NCI-H146 treated with DMSO at 0.1 percent for 48 hours (cell line): ENCODE measurements around the gene FAM135A.

Experiments used
- DNase-seq: peaks from one replicate; lab custom pipeline; 2025; ENCODE audit not compliant: unreplicated experiment; lab: John Stamatoyannopoulos, UW

The FAM135A gene

DNA sequence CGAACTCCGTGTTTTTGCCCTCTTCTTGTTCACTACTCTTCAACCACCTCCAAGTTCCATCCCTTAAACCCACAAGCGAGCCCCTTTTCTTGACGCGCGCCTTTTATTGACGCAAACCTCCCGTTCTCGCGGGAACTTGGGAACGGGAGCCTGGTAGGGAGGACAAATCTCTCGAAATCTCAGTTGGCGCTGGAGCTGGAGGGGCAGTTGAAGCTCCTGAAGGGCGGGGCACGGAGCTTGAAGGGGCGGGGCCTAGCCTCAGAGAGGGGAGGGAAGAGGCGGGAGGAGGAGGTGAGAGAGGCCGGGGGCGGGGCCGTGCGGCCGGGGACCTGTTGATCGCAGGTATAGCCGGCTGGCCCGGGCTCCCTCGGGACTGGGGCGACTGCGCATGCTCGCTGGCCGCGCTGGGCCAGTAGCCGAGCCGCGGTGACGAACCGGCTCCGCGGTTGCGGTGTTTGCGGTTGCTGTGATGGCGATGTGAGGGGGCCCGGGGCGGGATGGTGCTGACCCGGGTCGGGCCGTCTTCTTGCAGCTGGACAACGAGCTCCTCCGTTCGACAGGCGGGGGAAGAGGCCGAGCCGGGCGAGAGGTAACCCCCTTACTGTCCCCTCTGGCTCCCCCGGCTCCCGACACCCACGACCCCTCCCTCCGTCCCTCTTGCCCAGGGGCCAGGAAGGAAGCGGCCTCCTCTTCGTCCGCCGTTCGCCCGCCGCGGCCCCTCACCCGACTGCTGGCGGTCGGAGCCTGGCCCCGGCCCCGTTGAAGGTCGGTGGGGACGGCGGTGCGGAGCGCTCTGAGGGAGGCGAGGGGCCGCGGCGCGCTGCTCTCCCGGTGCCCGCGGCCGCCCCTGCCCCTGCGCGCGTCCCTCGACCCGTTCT, at the start of gene FAM135A:
FAM135A (plus strand) TSS at position 395 of the 878 bp plus-strand sequence. CDS start 14,835 bp downstream, outside the sequence.
- DNase-seq: peak; percentile 97

DNA sequence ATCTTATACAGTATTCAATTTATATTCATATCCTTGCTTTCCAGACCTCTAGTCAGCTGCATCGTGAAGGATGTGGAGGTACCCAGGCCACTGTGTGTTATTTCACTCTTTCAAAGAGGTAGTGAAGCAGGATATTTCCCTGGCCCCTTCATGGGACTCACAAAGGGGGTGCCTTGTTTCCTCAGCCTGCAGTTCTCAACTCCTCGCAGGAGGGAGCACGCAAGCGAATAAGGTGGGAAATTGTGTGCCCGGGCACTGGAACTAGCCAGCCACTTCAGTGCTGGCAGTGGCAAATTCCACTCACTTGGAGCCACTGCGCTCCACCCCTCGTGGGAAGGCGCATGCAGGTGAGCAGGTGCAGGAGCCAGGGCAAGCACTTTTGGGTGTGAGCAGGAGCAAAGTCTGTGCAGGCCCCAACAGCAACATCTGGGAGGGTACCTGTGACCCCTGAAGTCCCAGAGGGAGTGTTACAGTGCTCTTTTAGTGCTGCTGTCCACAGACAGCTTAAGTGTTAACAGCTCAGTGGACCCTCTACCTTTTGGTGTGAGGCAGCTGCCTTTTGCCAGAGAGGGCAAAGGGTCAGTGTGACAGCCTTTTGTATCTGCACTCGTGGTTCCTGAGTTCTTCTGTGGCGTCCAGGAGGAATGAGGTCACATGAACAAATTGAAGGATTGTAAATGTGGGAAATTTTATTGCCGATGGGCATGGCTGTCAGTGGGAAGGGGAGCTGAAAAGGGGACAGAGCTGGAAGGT, 49.4 kb upstream of the FAM135A start:
- no peak for DNase-seq

DNA sequence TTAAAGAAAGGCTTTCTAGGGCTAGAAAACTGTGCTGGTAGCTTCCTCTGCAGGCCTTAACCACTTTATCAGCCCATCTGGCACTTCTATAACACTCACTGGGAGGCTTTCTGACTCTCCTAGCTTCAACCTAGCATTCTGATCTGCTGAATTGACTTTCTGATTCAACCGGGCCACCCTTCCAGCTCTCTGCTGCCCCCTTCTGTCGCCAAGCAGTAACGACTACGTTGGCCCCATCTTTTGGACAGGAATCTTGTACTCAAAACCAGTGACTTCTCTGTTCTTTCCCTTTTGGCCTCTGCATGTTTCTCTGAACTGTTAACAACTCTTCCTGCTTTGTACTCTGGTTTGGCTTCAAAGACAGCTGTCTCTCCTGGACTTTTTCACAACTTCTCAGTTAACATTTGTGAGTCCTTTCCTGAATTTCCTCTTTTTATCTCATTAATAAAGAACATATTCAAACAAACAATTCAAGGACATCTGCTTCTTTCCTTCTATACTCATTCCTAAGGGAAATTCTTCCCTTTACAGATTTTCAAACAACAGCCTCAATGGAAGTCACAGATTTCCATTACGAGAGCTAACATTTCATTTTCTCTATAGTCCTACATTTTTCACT, 43.9 kb upstream of the FAM135A start:
- peak; percentile 44 for DNase-seq

DNA sequence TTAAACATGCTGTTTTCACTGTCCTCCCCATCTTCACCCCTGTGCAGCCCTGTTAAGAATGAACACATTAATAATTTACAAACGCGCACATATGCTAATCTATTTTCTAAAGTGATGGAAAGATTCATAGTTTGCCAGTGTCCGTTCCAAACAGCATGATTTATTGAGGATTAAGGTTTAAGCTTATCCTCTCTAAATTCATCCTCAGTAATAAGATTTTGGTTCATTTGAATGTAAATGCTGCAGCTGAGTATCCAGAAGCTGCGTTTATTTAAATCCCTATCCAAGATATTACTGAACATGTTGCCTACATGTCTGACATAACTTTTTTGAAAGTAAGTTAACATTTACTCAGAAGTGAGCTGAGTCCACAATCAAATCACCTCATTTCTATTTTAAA, 42.8 kb upstream of the FAM135A start:
- no peak for DNase-seq

DNA sequence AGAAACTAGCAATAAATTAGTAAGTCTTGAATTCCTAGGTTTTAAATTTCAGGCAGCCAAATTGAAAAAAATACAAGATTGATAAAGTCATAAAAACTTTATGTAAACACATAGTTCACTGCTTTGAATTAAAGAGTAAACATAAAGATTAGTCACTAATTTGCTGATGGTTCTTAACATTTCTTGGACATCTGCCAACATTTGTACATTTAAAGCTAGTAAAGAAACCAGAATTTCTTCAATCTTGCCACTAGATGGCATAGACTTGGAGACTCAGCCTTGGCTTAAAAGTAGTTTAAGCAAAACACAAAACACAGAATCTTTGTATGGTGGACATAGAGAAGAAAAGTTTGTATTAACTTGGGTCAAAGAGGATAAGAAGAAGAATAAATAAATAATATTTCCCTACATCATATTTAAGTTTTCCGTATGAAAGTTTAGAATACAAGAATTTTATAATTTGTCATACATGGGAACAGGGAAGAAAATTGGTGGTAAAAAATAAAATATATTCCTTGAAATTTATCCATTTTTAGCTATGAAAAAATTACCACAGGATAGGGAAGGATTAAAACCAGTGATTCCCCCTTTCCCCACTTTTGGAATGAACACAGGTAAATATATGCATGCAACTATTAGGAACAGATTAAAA, 41.7 kb upstream of the FAM135A start:
- peak; percentile 78 for DNase-seq

DNA sequence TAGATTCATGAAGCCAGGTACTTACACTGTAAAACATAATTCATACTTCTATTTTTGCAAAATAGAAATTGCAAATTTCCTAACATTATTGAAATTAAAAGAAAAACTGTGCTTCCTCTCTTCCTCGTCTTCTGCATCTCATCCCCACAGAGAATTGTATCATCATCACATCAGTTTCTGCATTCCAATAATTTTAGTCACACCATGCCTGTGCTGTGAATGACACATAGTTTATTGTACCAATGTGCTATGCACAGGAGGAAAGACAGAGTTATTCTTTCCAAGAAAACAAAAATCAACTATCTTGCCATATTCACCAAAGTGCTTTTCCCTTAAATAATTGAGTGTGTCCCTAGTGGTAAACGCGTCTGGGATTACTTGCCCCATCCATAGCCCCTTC, 38.1 kb upstream of the FAM135A start:
- no peak for DNase-seq

DNA sequence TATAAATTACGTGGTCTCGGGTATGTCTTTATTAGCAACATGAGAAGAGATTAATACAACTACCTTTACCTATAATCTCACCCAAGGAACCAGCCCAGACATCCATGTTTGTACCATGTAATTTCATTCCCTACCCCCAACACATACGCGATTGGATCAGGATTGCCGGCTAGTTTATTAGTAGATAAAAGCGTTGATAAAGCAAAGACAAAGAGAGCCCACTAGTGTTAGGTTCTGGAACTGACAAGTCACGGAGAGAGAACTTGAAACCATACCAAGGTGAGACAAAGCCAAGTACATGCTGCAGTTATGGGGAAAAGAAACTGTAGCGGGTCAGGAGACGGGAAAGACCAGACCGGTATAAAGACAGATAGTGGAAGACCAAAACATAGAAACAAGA, 37.4 kb upstream of the FAM135A start:
- no peak for DNase-seq

DNA sequence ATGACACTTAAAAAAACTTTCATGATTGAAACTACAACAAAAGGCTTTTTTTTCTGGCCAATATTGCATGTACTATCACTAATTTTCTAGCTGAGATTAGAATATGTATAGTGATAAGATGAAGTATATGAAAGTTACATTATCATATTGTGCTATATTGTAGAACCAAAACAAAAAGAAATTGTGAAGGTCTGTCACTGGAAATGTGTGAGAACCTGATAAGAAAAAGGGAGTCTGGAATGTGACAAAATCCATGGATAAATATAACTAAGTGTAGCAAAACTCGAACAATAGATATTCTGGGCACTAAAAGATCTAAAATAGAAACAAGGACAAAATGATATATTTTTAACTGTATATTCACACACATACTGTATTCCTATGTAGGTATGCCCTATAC, 36.7 kb upstream of the FAM135A start:
- DNase-seq: no peak

DNA sequence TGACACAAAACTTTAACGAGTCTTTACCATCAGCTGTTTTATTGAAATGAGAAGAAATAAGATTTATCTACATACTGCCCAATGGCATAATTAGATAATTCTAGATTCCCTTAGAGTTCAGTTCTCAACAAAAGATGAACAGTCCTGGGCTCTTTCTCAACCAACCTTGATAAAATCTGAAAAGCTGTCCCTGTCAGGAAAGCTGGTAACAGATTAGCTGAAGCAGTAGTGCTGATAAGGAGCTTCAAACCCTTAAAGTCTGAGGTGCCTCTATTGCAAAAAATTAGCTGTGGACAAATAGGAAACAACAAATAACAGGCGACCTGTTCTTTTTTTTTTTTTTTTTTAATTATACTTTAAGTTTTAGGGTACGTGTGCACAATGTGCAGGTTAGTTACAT, 35.9 kb upstream of the FAM135A start:
- no peak for DNase-seq

DNA sequence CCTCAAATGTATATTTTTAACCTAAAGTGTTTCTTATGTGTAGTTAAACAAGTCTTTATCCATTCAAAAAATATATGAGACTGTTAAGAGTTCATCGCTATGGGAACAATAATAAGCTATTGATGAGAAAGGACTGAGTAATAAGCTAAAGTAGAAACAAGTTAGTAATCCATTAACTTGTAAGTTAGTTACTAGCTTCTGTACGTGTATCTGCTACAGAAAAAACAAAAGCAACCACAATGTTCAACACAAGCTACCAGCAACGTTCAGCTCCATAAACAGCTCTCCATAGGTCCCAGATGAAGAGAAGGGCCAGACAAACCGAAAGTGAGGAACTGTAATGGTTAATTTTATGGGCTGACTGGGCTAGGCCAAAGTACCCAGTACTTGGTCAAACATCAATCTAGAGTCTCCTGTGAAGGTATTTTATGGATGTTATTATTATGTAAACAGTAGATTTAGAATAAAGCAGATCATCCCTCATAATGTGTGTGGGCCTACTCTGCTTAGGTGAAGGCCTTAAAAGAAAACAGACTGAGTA, 33.8 kb upstream of the FAM135A start:
- no peak for DNase-seq

DNA sequence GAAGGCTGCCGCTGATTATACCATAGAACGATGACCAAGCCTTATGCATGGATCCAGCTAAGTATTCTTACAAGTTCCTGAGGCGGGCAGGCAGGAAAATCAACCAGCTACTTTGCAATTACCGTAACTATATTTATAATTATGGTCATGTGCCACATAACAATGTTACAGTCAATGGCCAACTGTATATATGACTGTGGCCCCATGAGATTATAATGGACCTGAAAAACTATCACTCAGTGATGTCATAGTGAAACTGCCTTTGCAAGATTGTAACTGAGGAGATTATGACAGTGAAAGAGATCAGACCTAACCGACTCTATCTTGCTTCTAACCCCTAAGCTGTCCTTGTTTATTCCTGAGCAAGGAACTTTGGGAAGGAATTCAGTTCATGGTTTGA, 33.1 kb upstream of the FAM135A start:
- DNase-seq: no peak

DNA sequence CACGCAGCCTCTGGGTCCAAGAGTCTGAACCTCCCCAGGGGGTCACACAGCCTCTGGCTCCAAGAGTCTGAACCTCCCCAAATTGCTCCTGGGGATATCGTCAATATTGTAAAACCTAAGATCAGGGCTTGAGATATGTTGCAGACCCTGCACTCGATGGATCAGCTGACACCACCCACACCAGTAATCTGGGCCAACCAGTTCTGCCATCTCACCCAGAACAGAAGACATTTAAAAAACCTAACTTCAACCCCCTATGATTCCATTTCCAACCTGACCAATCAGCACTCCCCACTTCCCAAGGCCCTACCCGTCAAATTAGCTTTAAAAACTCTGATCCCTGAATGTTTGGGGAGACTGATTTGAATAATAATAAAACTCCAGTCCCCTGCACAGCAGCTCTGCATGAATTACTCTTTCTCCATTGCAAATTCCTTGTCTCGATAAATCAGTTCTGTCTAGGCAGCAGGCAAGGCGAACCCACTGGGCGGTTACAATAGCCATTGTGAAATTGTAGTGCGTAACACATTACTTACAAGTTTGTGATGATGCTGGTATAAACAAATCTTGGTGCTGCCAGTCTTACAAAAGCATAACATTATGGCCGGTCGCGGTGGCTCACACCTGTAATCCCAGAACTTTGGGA, 32.4 kb upstream of the FAM135A start:
- no peak for DNase-seq

DNA sequence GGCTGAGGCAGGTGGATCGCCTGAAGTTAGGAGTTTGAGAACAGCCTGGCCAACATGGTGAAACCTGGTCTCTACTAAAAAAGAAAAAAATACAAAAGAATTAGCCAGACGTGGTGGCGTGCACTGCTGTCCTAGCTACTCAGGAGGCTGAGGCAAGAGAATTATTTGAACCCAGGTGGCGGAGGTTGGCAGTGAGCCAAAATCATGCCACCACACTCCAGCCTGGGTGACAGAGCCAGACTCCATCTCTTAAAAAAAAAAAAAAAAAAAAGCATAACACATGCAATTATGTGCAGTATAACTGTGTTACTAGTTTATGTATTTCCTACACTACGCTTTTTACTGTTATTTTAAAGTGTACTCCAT, 31.9 kb upstream of the FAM135A start:
- no peak for DNase-seq

DNA sequence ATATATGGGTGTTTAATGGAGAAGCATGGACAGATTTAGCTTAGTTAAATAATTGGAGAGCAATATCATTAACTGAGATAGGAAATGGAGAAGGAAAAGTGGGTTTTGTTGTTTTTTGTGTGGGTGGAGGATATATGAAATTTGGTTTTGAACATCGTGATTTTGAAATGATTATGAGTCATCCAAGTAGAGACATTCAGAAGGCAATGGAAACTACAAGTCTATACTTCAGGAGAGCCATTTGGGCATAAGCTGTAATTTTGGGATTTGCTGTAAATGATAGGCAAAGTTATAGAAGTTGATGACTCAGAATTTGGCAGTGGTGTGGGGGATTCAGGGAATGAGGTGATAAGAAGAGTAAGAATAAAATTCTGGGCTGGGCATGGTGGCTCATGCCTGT, 27.4 kb upstream of the FAM135A start:
- no peak for DNase-seq

DNA sequence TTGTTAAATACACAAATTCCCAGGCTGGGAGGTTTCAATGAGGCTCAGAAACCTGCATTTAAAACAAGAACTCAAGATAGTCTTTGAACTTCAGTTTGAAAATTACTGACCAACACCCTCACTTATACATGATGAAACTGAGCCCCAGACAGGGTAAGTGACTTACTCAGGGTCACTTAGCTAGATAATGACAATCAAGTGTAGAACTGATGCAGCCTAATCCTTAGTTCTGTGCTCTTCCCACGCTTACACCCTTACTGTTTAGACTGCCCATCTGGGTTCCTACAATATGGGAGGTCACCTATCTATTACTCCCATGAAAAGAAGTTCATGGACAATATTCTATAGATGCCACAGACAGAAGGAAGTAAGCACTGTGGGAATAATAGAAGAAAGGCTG, 24.5 kb upstream of the FAM135A start:
- DNase-seq: no peak

DNA sequence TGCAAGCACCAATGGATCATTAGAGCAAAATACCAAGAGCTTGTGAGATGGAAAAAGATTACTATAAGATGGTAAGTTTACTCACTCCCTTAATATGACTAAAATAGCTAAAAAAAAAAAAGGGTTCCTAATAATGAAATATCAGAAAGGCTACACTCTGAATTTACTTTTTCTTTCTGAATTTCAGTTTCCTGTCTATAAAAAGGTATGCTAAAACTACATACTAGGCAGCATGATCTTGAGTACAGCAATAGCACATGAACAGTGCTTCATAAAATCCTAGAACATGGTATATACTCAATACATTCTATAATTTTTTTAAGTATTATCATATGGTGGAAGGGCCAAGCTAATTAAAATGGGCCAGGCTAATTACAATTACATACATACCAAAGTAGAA, 24.0 kb upstream of the FAM135A start:
- DNase-seq: no peak

DNA sequence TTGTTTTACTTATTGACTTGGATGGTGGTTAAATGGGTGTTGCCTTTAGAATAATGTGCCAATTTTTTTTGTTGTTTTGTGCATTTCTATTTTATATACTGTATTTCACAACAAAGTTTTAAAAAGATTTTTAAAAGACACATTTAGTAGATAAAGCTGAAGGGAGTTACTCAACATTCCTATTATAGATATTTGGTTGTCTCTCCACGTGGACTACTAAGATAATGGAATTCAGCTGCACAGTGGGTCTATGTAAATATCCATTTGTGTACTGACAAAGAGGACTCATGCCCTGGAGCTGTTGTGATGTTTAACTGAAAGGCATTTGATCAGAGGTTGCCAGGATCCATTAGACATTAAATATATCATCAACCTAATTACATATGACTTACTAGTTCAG, 23.2 kb upstream of the FAM135A start:
- peak; percentile 86 for DNase-seq

DNA sequence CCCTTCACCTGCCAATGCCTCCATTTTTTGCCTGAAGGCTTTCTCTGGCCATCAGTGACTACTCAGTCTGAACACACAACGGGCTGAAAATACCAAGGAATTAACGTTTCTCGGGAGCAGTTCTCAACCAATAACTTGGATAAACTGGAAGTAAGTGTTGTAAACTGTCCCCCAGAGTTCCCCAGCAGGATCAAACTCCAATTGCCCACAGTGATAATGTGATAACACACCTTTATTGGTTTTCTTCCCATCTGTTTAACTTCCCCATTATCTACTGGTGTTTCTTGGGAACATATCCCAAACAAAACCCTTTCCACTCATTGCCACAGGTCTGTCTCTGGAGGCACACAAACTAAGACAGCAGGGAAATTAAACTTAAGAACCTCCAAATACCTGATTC, 21.8 kb upstream of the FAM135A start:
- no peak for DNase-seq

DNA sequence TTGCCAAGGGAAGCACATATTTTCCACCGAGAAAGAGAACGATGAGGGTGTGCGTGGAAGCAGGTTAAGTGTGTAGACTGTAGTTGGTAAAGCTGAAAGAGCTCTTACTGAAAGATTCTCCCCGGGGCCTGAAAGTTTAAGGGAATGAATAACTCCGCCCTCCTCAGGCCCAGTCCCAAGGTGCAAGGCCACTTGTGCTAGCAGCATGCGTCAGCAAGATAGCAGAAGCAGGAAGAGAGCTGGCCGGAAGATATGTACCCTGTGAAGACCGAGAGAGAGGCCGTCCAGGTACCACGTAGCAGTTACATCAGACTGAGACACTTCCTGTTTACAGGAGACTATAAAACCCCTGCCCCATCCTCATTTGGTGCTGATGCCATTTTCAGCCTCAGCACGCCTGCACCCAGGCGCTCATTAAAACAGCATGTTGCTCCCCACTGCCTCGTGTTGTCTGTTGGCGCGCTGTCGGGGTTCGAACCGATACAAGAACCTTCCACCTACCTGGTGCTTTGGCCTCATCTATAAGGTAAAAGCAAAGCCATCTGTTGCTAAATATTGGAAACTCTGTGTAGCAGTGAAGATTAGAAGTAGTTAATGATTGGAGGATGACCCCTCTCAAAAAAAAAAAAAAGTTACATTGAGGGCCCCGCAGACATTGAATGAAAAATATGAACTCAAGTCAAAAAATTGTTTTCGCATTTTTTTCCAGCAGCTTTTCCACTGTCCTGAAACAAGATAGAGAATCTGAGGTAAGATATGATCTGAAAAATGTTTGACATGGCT, 18.6 kb upstream of the FAM135A start:
- no peak for DNase-seq

DNA sequence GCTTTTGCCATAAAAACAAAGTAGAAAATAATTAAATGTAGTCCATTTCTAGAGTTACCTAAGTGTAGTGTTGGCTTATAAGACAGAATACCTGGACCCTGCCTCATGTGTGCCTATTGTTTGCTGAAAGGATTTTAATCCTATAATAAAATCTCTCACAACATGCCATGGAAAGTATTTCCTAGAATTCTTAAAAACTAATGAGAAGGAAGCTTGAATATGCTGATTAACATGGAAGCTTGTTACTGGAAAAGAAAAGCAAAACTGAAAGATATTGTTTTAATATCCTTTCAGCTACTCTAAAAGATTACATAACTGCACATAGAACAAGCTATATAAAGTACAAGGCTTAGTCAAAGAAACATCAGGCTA, 18.0 kb upstream of the FAM135A start:
- no peak for DNase-seq
